NCI-H2227 (cell line): Measurements from ENCODE around the gene SLC44A5.
A peak's percentile ranks its signal among the peaks of the same experiment; 100 is the strongest.
"Not testable (repeated sequence)": the region's sequence is repeated elsewhere in the genome, so short reads cannot be mapped to it uniquely, and the experiment has no call there.

Source experiments
- DNase-seq: peaks from one replicate; lab custom pipeline; 2025; ENCODE audit not compliant: unreplicated experiment; lab: John Stamatoyannopoulos, UW

Gene SLC44A5

GRCh38 chr1:75611014-75611413 is at the start of gene SLC44A5:
Gene SLC44A5, minus strand, starts transcription at chr1:75611114. Its CDS starts 69,667 bp downstream, at chr1:75541447.
- no peak for DNase-seq

- no peak for DNase-seq
Measured at GRCh38 chr1:75655931-75656330, 45.0 kb upstream of the SLC44A5 start.

- not testable (repeated sequence) for DNase-seq
Measured at GRCh38 chr1:75647183-75647582, 36.3 kb upstream of the SLC44A5 start.

GRCh38 chr1:75645153-75645552 is 34.2 kb upstream of the SLC44A5 start:
- not testable (repeated sequence) for DNase-seq

- peak; percentile 48 for DNase-seq
Measured at GRCh38 chr1:75643460-75643859, 32.5 kb upstream of the SLC44A5 start.

GRCh38 chr1:75641325-75641724 is 30.4 kb upstream of the SLC44A5 start:
- DNase-seq, result no peak

- no peak for DNase-seq
Measured at GRCh38 chr1:75640137-75640536, 29.2 kb upstream of the SLC44A5 start.

GRCh38 chr1:75632350-75632949 is 21.5 kb upstream of the SLC44A5 start:
- DNase-seq, result peak; percentile 52

GRCh38 chr1:75630998-75631397 is 20.1 kb upstream of the SLC44A5 start:
- no peak for DNase-seq

GRCh38 chr1:75630004-75630594 is 19.2 kb upstream of the SLC44A5 start:
- no peak for DNase-seq

GRCh38 chr1:75625795-75626194 is 14.9 kb upstream of the SLC44A5 start:
- DNase-seq, result no peak

GRCh38 chr1:75618382-75618781 is 7.5 kb upstream of the SLC44A5 start:
- no peak for DNase-seq

GRCh38 chr1:75616436-75617433 is 5.8 kb upstream of the SLC44A5 start:
- peak; percentile 56 for DNase-seq

GRCh38 chr1:75615613-75616435 is 4.9 kb upstream of the SLC44A5 start:
- DNase-seq, result peak; percentile 77

- DNase-seq, result peak; percentile 53
Measured at GRCh38 chr1:75614399-75614756, 3.5 kb upstream of the SLC44A5 start.

- DNase-seq, result no peak
Measured at GRCh38 chr1:75613916-75614315, 3.0 kb upstream of the SLC44A5 start.

- no peak for DNase-seq
Measured at GRCh38 chr1:75612976-75613375, 2.1 kb upstream of the SLC44A5 start.

- DNase-seq, result no peak
Measured at GRCh38 chr1:75602486-75602885, 8.4 kb downstream of the SLC44A5 start.

- DNase-seq, result no peak
Measured at GRCh38 chr1:75600781-75601180, 10.1 kb downstream of the SLC44A5 start.

GRCh38 chr1:75594327-75594726 is 16.6 kb downstream of the SLC44A5 start:
- DNase-seq, result no peak

- DNase-seq, result not testable (repeated sequence)
Measured at GRCh38 chr1:75593457-75593856, 17.5 kb downstream of the SLC44A5 start.
